OCI-LY7 (cell line): ENCODE measurements around the gene CPTP.

Source experiments
- EZH2phosphoT487 ChIP-seq: fragments of 200-600 bp; sonication (generic); IDR thresholded peaks from 2 replicates; pipeline ENCODE4 v1.6.1; 2018; ENCODE audit warnings: low read depth, borderline replicate concordance, mild to moderate bottlenecking, mixed run types, antibody characterized with exemption, low read length, moderate library complexity, mixed read lengths
- TF ChIP-seq, protein P1 (sequence below): fragments of 200-600 bp; sonication (generic); conservative IDR thresholded peaks from 2 replicates; pipeline ENCODE4 v1.5.1; 2014; ENCODE audit warnings: mild to moderate bottlenecking, antibody characterized with exemption, low read length, moderate library complexity, mixed read lengths

DNA sequence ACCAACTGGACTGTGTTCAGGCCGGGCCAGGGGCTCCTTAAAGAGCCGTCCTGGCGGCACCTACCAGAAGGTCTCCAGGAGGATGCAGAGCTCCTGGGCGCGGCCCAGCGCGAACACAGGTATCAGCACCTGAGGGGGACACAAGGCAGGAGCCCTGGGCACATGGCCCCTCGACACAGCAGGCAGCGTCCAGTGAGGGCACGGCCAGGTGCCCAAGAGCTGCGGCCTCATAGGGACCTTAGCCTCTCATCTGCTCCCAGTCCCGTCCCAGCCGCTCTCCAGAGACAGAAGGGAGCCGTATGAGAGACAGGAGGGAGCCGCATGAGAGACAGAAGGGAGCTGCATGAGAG, 10.4 kb upstream of the CPTP start:
- TF ChIP-seq, protein P1, sequence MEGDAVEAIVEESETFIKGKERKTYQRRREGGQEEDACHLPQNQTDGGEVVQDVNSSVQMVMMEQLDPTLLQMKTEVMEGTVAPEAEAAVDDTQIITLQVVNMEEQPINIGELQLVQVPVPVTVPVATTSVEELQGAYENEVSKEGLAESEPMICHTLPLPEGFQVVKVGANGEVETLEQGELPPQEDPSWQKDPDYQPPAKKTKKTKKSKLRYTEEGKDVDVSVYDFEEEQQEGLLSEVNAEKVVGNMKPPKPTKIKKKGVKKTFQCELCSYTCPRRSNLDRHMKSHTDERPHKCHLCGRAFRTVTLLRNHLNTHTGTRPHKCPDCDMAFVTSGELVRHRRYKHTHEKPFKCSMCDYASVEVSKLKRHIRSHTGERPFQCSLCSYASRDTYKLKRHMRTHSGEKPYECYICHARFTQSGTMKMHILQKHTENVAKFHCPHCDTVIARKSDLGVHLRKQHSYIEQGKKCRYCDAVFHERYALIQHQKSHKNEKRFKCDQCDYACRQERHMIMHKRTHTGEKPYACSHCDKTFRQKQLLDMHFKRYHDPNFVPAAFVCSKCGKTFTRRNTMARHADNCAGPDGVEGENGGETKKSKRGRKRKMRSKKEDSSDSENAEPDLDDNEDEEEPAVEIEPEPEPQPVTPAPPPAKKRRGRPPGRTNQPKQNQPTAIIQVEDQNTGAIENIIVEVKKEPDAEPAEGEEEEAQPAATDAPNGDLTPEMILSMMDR: no peak
- no peak for TF ChIP-seq EZH2phosphoT487
